Limb (tissue), 2 donors: Measurements from ENCODE around the gene COPS4.
"Not testable (repeated sequence)": the region's sequence is repeated elsewhere in the genome, so short reads cannot be mapped to it uniquely, and the experiment has no call there.

ENCODE experiments used
- DNase-seq, 2 donors: peaks; one replicate each; pipeline ENCODE4 v3.0.0-alpha.2; 2016; ENCODE audit errors: extremely low spot score in 2 of 2

COPS4 gene

DNA sequence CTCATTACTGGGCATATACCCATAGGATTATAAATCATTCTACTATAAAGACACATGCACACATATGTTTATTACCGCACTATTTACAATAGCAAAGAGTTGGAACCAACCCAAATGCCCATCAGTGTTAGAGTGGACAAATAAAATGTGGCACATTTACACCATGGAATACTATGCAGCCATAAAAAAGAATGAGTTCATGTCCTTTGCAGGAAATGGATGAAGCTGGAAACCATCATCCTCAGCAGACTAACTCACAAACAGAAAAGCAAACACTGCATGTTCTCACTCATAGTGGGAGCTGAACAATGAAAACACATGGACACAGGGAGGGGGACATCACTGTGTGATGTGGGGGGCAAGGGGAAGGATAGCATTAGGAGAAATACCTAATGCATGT lies 11.4 kb upstream of the COPS4 start:
- DNase-seq: not testable (repeated sequence)

DNA sequence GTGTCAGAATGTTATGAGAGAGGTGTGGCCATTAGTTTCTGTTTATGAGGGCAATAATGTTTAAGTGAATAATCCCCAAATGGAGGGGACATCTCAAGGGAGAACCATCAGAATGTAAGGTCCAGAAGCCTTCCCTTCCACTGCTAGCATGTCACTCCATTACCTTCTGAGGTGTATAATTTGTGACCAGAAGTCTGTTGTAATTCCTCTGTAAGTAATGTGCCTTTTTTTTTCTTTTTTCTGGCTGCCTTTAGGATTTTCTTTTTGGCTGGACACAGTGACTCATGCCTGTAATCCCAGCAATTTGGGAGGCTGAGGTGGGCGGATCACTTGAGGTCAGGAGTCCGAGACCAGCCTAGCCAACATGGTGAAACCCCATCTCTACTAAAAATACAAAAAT lies 10.8 kb upstream of the COPS4 start:
- no peak for DNase-seq

DNA sequence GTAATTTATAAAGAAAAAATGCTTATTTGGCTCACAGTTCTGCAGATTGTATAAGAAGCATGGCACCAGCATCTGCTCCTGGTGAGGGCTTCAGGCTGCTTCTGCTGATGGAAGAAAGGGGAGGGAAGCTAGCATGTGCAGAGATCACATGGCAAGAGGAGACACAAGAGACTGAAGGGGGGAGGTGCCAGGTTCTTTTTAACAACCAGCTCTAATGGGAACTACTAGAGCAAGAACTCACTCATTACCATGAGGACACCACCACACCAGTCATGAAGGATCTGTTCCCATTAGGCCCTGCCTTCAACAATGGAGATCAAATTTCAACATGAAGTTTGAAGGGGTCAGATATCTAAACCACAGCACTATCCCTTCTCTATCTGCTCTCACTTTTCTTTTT lies 9.4 kb upstream of the COPS4 start:
- no peak for DNase-seq

DNA sequence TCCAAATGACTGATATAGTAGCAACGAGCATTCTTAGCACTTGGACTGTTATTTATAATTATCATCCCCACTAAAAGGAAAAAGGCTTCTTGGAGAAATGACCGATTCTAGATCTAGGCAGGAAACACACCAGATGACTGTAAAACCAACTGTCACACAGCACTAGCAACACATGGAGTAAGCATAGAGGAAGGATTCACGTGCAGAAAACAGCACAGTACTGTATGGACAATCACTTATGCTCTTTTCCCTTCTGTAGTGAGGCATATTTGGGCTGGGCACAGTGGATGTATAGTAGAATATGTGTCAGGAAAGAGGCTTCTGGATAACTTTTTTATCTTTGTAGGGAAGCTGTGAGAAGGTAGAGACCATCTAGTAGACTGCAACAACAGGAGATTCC lies 6.0 kb upstream of the COPS4 start:
- DNase-seq: no peak

DNA sequence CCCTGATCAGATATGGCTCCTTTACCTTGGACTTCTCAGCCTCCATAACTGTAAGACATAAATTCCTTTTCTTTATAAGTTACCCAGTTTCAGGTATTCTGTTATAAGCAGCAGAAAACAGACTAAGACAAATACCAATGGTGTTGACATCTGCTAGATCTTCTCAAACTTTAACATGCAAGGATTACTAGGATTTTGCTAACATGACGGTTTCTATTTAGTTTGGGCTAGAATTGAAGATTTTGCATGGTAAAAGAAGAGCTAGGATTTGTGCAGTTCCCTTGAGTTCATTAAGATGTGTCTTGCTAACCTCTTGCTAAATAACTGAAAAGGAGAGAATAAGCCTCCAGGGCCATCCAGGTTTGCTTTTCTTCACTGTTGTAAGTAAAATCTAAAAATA lies 5.3 kb upstream of the COPS4 start:
- DNase-seq: no peak

DNA sequence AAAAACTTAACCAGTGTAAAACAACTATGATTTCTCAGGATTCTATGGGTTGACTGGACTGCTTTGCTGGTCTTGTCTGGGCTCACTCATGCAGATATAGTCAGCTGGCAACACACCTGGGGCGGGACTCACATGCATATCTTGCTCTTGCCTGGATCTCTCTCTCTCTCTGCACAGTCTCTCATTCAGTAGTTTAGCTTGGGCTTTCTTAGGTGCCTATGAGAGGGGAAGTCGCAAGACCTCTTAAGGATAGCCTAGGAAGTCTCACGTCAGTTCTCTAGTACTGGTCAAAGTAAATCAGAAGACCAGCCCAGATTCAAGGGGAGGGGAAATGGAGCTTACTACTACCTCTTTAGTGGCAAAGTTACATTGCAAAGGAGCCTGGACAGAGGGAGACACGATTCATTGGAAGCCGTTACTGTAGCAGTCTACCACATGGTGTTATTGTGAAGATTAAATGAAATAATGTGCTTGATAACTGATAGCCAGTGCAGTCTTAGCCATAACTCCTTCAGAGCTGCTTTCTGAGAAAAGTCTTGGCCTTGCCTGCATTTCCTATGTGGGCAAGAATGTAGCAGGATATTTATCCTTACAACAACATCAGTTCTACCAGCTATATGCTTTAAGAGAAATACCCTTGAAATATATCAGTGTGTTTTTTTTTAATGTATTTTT lies 2.1 kb downstream of the COPS4 start:
- DNase-seq: no peak

DNA sequence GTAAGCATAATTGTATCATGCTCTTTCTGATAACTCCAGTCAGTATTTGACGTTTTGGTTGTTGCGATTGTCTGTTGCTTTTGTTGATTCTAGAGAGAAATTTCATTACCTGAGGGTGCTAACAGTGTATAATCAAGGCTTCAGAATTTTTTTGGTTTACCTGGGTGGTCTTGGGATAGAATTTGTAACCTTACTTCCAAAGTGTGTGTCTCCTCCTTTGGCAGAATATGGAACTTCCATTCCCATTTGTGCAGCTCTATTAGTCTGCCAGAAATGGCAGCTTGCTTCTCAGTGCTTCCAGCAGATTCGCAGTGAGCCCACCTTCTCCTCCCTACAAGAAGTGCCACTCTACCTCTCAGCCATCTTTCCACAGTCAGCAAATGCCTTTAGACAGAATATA lies 5.3 kb downstream of the COPS4 start:
- DNase-seq: no peak

DNA sequence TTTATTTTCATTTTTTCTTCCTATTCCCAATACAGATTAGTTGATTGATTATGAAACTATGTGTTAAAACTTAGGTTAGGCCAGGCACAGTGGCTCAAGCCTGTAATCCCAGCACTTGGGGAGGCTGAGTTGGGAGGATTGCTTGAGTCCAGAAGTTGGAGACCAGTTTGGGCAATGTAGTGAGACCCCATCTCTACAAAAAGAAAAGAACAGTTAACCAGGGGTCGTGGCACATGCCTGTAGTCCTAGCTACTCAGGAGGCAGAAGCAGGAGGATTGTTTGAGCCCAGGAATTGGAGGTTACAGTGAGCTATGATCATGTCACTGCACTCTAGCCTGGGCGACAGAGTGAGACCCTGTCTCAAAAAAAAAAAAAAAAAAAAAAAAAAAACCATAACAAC lies 8.2 kb downstream of the COPS4 start:
- DNase-seq: not testable (repeated sequence)

DNA sequence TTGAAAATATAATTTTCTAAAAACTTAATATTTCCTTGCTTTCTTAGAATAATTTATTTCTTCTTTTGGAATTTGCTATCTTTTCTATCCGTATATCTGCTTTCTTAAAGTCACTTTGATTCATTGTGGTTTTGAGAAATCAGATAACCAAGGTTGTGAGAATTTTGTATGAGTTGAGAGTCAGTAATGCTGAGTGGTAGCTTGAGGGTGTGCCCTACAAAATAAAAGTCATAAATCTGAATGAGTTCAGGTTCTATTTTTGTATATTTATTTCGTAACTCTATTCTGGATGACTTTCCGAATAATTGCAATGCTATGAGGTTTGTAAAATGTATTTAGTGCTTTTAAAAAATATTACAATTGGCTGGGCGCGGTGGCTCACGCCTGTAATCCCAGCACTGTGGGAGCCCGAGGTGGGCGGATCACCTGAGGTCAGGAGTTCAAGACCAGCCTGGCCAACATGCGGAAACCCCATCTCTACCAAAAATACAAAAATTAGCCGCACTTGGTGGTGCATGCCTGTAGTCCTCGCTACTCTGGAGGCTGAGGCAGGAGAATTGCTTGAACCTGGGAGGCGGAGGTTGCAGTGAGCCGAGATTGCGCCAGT lies 8.9 kb downstream of the COPS4 start:
- DNase-seq: no peak

DNA sequence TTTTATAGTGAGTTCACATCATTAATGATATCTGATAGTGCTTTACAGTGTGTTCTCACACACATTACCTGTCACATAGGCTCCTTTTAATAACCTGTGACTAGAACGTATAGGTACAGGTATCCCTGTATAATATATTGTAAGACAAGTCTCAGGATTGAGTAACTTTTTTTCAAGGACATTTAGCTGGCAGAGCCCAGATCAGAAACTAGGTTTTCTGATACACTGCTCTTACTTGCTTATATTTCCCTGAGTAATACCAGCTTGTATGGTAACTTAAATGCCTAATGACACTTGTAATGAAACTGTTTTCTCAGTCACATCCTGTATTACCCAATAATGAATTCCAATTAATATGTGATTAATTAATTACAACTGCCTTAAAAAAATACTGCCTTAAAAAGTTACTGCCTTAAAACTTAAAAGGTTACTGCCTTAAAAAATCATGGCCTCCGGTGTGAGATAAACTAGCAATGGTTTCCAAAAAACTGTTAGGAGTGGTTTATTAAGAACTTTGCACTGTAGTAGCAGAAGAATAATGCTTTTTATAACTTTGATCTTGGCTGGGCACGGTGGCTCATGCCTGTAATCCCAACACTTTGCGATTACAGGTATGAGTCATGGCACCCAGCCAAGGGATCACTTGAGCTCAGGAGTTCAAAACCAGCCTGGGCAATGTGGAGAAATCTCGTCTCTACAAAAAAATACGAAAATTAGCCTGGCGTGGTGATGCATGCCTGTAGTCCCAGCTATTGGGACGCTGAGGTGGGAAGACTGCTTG lies 11.9 kb downstream of the COPS4 start:
- DNase-seq: no peak

DNA sequence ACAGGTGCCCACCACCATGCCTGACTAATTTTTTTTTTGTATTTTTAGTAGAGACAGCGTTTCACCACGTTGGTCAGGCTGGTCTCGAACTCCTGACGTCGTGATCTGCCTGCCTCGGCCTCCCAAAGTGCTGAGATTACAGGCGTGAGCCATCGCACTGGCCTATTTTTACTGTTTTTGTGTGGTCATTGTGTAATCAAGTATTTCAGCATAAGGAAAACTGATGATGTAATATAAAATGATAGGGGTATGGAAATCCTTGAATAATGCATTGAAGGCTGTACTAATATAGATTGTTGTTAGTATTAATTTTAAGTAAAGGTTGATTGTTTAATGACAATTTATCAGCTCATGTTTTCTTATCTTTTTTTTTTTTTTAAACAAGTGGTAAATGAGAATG lies 13.8 kb downstream of the COPS4 start:
- DNase-seq: not testable (repeated sequence)

DNA sequence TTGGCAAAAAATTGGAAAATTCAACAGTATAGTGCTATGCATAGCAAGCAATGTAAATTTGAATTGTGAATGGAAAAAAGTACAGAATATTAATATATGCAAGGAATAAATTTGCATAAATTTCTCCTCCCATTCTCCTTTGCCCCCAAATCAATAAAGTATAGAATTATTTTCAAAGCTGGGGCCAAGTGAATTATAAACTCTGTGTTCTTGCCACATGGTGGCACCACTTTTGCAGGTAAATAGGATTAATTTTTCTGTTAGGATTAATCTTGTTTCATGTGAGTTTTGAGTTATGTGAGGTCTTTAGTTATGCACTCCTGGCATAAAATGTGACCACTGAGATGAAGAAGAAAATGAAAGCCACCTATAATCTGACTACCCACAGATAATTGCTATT lies 19.9 kb downstream of the COPS4 start:
- no peak for DNase-seq

DNA sequence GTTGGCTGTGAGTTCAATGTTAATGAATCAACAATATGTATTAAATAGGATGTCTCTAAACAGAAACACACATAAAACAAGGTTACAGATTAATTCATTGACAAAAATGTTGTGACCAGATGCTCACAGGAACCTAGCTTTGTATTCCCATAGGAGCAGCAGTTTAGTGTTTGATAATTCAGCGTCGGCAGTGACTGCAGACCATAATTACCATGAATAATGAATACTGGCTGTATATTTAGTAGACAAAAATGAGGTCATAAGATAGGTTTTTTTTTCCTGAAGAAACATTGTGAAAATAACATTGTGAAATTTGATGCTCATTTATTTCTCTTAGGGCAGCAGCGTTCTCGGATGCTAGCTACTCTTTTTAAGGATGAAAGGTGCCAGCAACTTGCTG lies 27.8 kb downstream of the COPS4 start:
- no peak for DNase-seq

DNA sequence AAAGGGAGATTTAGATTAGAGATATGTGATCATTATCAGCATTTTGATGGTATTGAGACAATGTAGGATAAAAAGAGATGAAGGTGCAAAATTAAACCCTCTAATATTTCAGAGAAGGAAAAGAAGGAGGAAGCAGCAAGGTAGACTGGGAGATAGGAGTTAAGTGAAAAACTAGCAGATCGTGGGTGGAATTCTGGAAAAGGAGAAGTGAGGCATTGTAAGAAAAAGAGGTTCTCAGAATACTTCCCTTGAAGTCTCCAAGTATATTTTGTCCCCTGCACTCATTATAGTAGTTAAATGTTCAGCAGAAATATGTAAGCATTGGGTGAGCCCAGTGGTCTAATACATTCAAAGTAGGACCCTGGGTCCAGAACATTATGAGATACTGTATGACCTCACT lies 30.3 kb downstream of the COPS4 start:
- DNase-seq: no peak

DNA sequence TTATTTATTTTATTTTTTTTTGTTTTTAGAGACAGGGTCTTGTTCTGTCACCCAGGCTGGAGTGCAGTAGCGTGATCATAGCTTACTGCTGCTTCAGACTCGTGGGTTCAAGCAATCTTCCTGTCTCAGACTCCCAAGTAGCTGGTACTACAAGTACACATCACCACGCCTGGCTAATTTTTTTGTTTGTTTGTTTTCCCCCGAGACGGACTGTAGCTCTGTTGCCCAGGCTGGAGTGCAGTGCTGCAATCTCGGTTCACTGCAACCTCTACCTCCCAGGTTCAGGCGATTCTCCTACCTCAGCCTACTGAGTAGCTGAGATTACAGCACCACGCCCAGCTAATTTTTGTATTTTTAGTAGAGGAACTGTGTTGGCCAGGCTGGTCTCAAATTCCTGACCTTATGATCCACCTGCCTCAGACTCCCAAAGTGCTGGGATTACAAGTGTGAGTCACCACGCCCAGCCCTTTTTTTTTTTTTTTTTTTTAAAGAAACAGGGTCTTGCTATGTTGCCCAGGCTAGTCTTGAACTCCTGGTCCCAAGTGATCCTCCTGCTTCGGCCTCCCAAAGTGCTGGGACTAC lies 32.2 kb downstream of the COPS4 start:
- no peak for DNase-seq

DNA sequence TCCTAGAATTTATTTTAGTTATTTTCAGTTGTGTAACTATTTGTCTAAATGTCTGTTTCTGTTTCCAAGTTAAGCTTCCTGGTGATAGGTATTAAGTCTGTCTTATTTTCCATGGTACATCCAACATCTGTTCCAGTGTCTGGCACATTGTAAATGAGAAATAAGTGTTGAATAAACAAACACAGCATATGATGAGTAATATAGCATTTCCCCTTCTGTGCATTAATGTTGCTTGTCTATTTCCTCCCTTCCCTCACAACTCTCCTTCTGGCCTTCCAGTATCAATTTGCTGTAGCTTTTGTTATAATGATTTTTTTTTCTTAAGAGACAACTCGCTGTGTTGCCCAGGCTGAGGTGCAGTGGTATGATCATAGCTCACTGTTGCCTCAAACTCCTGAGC lies 36.1 kb downstream of the COPS4 start:
- no peak for DNase-seq

DNA sequence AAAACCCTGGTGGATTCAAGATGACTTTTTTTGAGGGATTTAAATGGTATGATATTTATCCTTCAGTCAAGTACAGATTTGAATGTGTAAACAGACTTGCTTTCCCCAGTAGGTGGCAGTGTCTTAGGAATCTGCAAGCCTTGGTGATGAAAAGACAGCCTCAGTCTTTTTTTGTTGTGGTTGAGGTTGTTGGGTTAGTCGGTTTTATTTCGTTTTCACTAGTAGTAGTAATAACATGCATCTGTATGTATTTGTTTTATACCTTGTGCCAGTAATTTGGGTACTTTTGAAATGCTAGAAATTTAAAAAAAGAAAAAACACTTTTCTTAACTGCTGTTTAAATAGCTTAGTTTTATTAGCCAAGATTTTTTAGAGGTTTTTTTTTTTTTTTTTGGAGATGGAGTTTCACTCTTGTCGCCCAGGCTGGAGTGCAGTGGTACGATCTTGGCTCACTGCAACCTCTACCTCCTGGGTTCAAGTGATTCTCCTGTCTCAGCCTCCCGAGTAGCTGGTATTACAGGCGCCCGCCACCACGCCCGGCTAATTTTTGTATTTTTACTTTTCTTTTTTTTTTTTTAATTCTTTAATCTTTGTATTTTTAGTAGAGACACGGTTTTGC lies 39.2 kb downstream of the COPS4 start:
- DNase-seq: peak in 1 of 2 donors; percentile 49

DNA sequence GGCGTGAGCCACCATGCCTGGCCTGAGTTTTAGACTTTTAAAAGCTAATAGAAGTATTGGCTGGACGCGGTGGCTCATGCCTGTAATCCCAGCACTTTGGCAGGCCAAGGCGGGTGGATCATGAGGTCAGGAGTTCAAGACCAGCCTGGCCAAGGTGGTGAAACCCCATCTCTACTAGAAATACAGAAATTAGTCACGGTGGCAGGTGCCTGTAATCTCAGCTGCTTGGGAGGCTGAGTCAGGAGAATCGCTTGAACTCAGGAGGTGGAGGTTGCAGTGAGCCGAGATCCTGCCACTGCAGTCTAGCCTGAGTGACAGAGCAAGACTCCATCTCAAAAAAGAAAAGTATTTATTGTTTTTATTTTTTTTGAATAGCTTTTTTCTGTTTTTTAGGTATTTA lies 39.8 kb downstream of the COPS4 start:
- not testable (repeated sequence) for DNase-seq

DNA sequence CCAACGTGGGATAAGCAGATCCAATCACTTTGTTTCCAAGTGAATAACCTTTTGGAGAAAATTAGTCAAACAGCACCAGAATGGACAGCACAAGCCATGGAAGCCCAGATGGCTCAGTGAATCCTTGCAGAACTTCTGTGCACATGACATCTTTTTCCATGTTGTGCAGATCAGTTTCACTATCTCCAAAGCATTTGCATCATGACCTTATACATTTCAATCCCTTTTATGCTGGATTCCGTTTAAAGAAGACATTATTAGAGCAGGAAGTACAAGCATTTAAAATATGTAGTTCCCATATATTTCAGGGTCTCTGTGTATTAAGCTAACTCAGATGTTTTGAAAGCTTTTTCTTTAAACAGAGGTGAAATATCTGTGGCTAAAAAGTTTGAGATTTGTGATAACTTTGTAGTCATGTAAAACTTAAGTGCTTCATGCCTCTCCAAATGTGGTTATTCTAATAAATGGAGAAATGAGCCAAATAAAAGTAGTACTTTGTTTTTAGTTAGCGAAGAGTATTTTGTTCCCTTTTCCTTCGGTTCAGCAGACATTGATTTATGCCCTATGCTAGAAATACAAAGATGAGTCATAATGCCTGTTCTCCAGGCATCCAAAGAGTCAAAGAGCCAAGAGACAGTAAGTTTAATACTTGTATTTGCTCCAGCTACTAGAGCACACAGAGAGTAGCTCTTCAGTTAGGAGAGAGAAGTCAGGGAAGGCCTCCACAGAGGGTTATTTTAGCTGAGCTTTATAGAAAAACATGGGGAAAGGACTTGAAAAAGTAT lies 40.5 kb downstream of the COPS4 start:
- DNase-seq: no peak

DNA sequence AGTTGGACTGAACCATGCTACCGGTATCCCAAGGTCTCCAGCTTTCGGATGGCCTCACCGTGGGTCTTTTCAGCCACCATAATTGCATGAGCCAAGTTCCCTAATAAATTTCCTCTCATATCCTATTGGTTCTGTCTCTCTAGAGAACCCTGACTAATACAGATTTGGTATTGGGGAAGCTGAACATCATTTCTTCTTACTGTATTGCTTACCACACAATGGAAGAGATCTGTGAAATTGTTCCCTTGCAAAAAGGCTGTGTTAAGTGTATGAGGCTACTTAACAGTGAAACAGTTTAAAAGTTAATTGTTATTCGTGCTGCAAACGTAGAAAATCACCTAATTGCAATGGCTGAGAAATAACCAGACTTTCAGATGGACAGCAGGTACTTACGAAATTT lies 45.6 kb downstream of the COPS4 start:
- no peak for DNase-seq

DNA sequence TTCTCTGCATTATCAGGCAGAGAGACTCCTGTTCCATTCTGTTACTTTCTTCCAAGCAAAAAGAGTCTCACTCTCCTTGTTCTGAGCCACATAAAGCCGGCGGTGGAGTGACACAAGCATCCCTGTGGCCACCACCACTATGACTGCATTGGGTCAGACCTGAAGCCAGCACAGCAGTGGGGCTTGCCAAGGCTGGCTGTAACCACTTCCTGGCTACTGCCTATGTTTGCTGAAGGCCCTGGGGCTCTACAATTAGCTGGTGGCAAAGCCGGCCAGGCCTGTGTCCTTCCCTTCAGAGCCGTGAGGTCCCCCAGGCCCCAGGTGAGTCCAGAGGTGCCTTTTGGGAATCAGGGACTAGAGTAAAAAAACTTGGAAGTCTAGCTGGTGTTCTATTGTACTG lies 47.8 kb downstream of the COPS4 start:
- no peak for DNase-seq
